PFSK-1 (cell line): ENCODE results near the gene FGFBP2. TPM values are rescaled to one million over a fixed set of nuclear protein-coding genes. Genes with fewer than 3 reads are reported as not detected.

Source experiments
- FOXP2 ChIP-seq: optimal IDR thresholded peaks from 2 replicates; pipeline ENCODE3; 2011; ENCODE audit warnings: borderline replicate concordance, control low read depth, inconsistent platforms; ENCODE audit not compliant: insufficient read depth; ENCODE audit errors: extremely low read length, extremely low read depth
- POLR2AphosphoS5 ChIP-seq: IDR thresholded peaks from 2 replicates; pipeline ENCODE4 v1.6.1; 2012; ENCODE audit warnings: low read depth, mild to moderate bottlenecking, control low read depth, low read length, moderate library complexity
- SIN3A ChIP-seq: IDR thresholded peaks from 2 replicates; pipeline ENCODE4 v1.6.1; 2012; ENCODE audit warnings: mild to moderate bottlenecking, low read length, moderate library complexity, borderline replicate concordance; ENCODE audit not compliant: insufficient read depth
- TAF1 ChIP-seq: IDR thresholded peaks from 2 replicates; pipeline ENCODE4 v1.6.1; 2012; ENCODE audit warnings: low read length, control low read depth, borderline replicate concordance; ENCODE audit not compliant: insufficient read depth
- polyA plus RNA-seq: library from polyadenylated mRNA; unstranded; fragments of >200 nt; gene quantifications from one replicate; pipeline ENCODE4 v1.2.1, GENCODE V29; 2012; ENCODE audit warnings: low read depth, missing spikeins; ENCODE audit not compliant: insufficient read length
- TF ChIP-seq, protein P1 (sequence below), 2 experiments: IDR thresholded peaks; 2 replicates each; pipeline versions ENCODE4 v1.6.1 to v1.8.0; 2011 to 2012; ENCODE audit warnings: low read depth in 2 of 2, low read length in 2 of 2, control low read depth in 1 of 2, inconsistent platforms in 1 of 2, mild to moderate bottlenecking in 1 of 2, moderate library complexity in 1 of 2; ENCODE audit not compliant: insufficient read depth in 1 of 2

The FGFBP2 gene, protein sequence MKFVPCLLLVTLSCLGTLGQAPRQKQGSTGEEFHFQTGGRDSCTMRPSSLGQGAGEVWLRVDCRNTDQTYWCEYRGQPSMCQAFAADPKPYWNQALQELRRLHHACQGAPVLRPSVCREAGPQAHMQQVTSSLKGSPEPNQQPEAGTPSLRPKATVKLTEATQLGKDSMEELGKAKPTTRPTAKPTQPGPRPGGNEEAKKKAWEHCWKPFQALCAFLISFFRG
- polyA plus RNA-seq = not detected

DNA sequence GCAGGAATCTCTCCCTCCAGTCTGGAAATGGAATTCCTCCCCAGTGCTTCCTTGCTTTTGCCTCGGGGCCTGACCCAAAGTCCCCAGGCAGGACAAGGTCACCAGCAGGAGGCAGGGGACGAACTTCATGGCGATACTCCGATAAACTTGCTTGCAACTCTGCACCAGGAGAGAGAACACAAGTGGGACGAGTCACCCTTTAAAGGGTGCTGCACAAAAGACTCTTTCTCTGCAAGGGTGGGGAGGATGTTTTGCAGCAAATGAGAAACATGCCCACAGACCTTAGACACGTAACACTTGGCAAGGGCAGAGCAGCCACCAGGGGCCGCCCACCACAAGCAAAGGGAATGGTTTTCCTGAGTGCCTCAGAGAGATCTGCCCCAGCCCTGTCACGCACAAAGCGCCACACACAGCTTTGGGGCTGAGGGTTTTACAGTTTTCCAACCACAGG is at the start of gene FGFBP2:
Gene FGFBP2 (minus strand): TSS at position 175 of the 451 bp plus-strand sequence. CDS start 46 bp downstream, at position 129.
- TF ChIP-seq FOXP2 = no peak
- no peak for TF ChIP-seq SIN3A
- no peak for TF ChIP-seq TAF1
- TF ChIP-seq, protein P1, sequence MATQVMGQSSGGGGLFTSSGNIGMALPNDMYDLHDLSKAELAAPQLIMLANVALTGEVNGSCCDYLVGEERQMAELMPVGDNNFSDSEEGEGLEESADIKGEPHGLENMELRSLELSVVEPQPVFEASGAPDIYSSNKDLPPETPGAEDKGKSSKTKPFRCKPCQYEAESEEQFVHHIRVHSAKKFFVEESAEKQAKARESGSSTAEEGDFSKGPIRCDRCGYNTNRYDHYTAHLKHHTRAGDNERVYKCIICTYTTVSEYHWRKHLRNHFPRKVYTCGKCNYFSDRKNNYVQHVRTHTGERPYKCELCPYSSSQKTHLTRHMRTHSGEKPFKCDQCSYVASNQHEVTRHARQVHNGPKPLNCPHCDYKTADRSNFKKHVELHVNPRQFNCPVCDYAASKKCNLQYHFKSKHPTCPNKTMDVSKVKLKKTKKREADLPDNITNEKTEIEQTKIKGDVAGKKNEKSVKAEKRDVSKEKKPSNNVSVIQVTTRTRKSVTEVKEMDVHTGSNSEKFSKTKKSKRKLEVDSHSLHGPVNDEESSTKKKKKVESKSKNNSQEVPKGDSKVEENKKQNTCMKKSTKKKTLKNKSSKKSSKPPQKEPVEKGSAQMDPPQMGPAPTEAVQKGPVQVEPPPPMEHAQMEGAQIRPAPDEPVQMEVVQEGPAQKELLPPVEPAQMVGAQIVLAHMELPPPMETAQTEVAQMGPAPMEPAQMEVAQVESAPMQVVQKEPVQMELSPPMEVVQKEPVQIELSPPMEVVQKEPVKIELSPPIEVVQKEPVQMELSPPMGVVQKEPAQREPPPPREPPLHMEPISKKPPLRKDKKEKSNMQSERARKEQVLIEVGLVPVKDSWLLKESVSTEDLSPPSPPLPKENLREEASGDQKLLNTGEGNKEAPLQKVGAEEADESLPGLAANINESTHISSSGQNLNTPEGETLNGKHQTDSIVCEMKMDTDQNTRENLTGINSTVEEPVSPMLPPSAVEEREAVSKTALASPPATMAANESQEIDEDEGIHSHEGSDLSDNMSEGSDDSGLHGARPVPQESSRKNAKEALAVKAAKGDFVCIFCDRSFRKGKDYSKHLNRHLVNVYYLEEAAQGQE (IDR thresholded peaks at IDR 0.05; ENCODE audit: insufficient read depth in 1 of 2, low read depth in 2 of 2, low read length in 2 of 2) = no peak
- TF ChIP-seq POLR2AphosphoS5 = no peak

DNA sequence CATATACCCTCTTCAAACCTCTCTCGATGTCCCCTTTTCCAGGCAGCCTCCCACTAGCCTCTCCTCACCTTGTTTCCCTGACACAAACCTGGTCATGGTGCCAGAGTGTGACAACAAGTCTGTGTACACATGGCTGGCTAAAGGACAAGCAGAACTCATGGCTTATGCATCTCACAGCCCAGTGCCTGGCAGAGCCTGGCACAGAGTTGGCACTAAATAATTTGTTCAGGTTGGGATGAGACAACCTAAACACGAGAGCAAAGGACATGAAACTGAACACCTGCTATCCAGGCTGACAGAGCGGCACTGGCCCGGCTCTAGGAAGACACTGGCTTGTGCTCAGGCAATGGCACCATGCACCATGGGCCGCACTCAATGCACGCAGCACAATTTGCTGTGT is 48.2 kb upstream of the FGFBP2 start:
- TF ChIP-seq FOXP2 = no peak
- TF ChIP-seq POLR2AphosphoS5 = no peak
- TF ChIP-seq TAF1 = no peak
- TF ChIP-seq, protein P1 (IDR thresholded peaks at IDR 0.05; ENCODE audit: insufficient read depth in 1 of 2, low read depth in 2 of 2, low read length in 2 of 2) = no peak
- TF ChIP-seq SIN3A = no peak

DNA sequence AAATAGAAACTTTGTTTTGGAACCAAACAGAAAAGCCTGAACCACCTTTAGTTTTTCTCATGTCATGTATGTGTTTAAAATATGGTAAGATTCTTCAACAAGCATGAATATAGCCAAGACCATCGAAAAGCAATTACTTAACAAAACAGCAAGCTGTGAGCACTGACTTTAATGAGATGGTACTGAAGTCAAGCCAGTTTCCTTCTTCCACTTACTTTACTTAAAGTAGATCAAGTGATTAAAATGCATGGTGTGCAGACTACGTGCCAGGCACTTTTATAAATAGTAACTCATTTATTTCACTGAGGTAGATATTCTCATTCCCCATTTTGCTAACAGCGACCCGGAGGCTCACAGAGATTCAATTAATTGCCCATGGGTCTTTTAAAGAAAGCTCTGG is 46.2 kb upstream of the FGFBP2 start:
- TF ChIP-seq POLR2AphosphoS5 (no peak), TAF1 (no peak), FOXP2 (no peak), SIN3A (no peak)
- TF ChIP-seq, protein P1 (IDR thresholded peaks at IDR 0.05; ENCODE audit: insufficient read depth in 1 of 2, low read depth in 2 of 2, low read length in 2 of 2) = no peak

DNA sequence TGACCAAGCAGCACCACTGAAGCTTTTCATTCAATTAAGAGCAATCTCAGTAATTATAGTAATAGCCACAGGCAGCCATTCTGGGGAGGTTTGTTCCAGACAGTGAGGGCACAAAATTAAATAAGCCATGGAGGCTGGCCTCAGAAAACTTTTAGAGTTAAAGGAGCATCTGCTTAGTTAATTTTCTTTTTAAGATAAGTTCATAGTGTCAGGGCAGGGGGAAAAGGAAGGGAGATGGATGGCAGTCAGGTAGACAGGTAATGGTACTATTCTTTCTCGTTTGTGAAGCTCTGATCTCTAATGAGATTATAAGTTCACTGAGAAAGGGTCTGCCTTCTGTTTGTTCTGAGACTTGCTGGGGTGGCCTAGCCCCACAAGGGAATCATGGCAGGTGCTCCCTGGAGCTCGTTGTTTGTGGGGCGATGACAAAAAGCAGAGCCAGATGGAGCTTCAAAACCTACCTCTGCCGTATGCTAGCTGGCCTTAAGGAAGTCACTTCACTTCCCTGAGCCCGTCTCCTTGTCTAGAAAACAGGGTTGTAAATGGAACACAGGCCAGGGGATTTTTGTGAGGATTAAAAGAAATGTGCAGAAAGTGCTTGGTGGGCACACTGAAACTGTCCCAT is 44.6 kb upstream of the FGFBP2 start:
- TF ChIP-seq FOXP2 (no peak), TAF1 (no peak)
- TF ChIP-seq, protein P1 (IDR thresholded peaks at IDR 0.05; ENCODE audit: insufficient read depth in 1 of 2, low read depth in 2 of 2, low read length in 2 of 2) = no peak
